22Rv1 (cell line): Measurements from ENCODE around the gene SUN3.

Experiments
- ZFX ChIP-seq: fragments of 450-650 bp; IDR thresholded peaks from 2 replicates; pipeline ENCODE4 v1.6.1; 2017; ENCODE audit warnings: antibody characterized with exemption, borderline replicate concordance
- TF ChIP-seq, protein P1 (sequence below): fragments of 450-650 bp; IDR thresholded peaks from 2 replicates; pipeline ENCODE4 v1.5.1; 2017; ENCODE audit warnings: mild to moderate bottlenecking

DNA sequence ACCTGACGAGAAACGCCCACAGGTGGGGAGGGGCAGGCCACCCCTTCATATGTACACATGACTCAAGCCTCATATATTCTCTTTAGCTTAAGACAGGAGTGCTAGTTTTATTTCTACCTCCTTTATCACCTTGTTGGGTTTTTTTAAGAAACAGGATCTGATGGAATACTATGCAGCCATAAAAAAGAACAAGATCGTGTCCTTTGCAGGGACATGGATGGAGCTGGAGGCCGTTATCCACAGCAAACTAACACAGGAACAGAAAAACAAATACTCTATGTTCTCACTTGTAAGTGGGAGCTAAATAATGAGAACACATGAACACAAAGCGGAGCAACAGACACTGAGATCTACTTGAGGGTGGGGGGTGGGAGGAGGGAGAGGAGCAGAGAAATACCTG, 38.3 kb downstream of the SUN3 start:
- TF ChIP-seq, protein P1, sequence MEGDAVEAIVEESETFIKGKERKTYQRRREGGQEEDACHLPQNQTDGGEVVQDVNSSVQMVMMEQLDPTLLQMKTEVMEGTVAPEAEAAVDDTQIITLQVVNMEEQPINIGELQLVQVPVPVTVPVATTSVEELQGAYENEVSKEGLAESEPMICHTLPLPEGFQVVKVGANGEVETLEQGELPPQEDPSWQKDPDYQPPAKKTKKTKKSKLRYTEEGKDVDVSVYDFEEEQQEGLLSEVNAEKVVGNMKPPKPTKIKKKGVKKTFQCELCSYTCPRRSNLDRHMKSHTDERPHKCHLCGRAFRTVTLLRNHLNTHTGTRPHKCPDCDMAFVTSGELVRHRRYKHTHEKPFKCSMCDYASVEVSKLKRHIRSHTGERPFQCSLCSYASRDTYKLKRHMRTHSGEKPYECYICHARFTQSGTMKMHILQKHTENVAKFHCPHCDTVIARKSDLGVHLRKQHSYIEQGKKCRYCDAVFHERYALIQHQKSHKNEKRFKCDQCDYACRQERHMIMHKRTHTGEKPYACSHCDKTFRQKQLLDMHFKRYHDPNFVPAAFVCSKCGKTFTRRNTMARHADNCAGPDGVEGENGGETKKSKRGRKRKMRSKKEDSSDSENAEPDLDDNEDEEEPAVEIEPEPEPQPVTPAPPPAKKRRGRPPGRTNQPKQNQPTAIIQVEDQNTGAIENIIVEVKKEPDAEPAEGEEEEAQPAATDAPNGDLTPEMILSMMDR = no peak
- TF ChIP-seq ZFX = no peak
